H9 (cell line): Measurements from ENCODE around the gene TBX19. TPM values are rescaled to one million over a fixed set of nuclear protein-coding genes. Genes with fewer than 3 reads are reported as not detected.

Experiments used
- DNase-seq: peaks from one replicate; pipeline ENCODE4 v3.0.0-alpha.2; 2017
- H2AFZ ChIP-seq: one replicate; pipeline ENCODE4 v1.6.1; 2013; ENCODE audit warnings: mild to moderate bottlenecking, low read length, control low read depth, moderate library complexity
- H2AK5ac ChIP-seq: 2 replicates; pipeline ENCODE4 v1.6.1; 2013; ENCODE audit warnings: low read length, control low read depth, mixed read lengths; ENCODE audit not compliant: insufficient read length
- H2BK120ac ChIP-seq: one replicate; pipeline ENCODE4 v1.6.1; 2013; ENCODE audit warnings: low read depth, mild to moderate bottlenecking, low read length, control low read depth, inconsistent platforms; ENCODE audit not compliant: poor library complexity, severe bottlenecking
- H2BK12ac ChIP-seq: 2 replicates; pipeline ENCODE4 v1.6.1; 2013; ENCODE audit warnings: low read length, control low read depth, mixed read lengths, low read depth; ENCODE audit not compliant: insufficient read length
- H2BK15ac ChIP-seq: 2 replicates; pipeline ENCODE4 v1.6.1; 2013; ENCODE audit warnings: low read depth, low read length, control low read depth
- H2BK20ac ChIP-seq: one replicate; pipeline ENCODE4 v1.6.1; 2013; ENCODE audit warnings: low read depth, mild to moderate bottlenecking, low read length, control low read depth, inconsistent platforms; ENCODE audit not compliant: poor library complexity, severe bottlenecking
- H2BK5ac ChIP-seq: 2 replicates; pipeline ENCODE4 v1.6.1; 2013; ENCODE audit warnings: low read length, control low read depth, mixed read lengths; ENCODE audit not compliant: insufficient read length
- H3K14ac ChIP-seq: 2 replicates; pipeline ENCODE4 v1.6.1; 2013; ENCODE audit warnings: low read length, control low read depth; ENCODE audit not compliant: insufficient read depth
- H3K18ac ChIP-seq: 2 replicates; pipeline ENCODE4 v1.6.1; 2013; ENCODE audit warnings: low read depth, mild to moderate bottlenecking, mixed read lengths, low read length, control low read depth; ENCODE audit not compliant: insufficient read length
- H3K23ac ChIP-seq: 2 replicates; pipeline ENCODE4 v1.6.1; 2013; ENCODE audit warnings: low read length, control low read depth, mixed read lengths, low read depth; ENCODE audit not compliant: insufficient read length
- H3K23me2 ChIP-seq: 2 replicates; pipeline ENCODE4 v1.6.1; 2013; ENCODE audit warnings: low read depth, mild to moderate bottlenecking, mixed read lengths, low read length, control low read depth; ENCODE audit not compliant: insufficient read length, poor library complexity, severe bottlenecking
- H3K27ac ChIP-seq: 2 replicates; pipeline ENCODE4 v1.5.1; 2013; ENCODE audit warnings: low read length, control low read depth, mixed read lengths, low read depth; ENCODE audit not compliant: insufficient read length
- H3K27me3 ChIP-seq: 2 replicates; pipeline ENCODE4 v1.6.1; 2013; ENCODE audit warnings: low read length, control low read depth, inconsistent platforms; ENCODE audit not compliant: insufficient read depth
- H3K4ac ChIP-seq: 2 replicates; pipeline ENCODE4 v1.6.1; 2013; ENCODE audit warnings: low read depth, mild to moderate bottlenecking, control low read depth, inconsistent platforms, low read length, moderate library complexity
- H3K4me1 ChIP-seq: 2 replicates; pipeline ENCODE4 v1.6.1; 2013; ENCODE audit warnings: low read length, control low read depth, inconsistent platforms; ENCODE audit not compliant: insufficient read depth
- H3K4me2 ChIP-seq: 2 replicates; pipeline ENCODE4 v1.6.1; 2013; ENCODE audit warnings: low read length, control low read depth, mixed read lengths; ENCODE audit not compliant: insufficient read length, insufficient read depth
- H3K56ac ChIP-seq: 2 replicates; pipeline ENCODE4 v1.6.1; 2013; ENCODE audit warnings: low read depth, mild to moderate bottlenecking, mixed read lengths, low read length, control low read depth; ENCODE audit not compliant: insufficient read length
- H3K79me1 ChIP-seq: 2 replicates; pipeline ENCODE4 v1.6.1; 2013; ENCODE audit warnings: low read depth, mild to moderate bottlenecking, moderate library complexity, low read length, control low read depth, inconsistent platforms; ENCODE audit not compliant: insufficient read depth, poor library complexity, severe bottlenecking
- H3K79me2 ChIP-seq: 2 replicates; pipeline ENCODE4 v1.6.1; 2013; ENCODE audit warnings: low read length, control low read depth, inconsistent platforms; ENCODE audit not compliant: insufficient read depth
- H3K9ac ChIP-seq: 2 replicates; pipeline ENCODE4 v1.6.1; 2013; ENCODE audit warnings: low read length, control low read depth, mixed read lengths; ENCODE audit not compliant: insufficient read length; ENCODE audit errors: extremely low read depth
- H3K9me3 ChIP-seq: one replicate; pipeline ENCODE4 v1.6.1; 2013; ENCODE audit warnings: low read depth, low read length, inconsistent platforms; ENCODE audit not compliant: control insufficient read depth
- H3T11ph ChIP-seq: one replicate; pipeline ENCODE4 v1.6.1; 2013; ENCODE audit warnings: mild to moderate bottlenecking, low read length, control low read depth, inconsistent platforms
- H4K20me1 ChIP-seq: one replicate; pipeline ENCODE4 v1.6.1; 2013; ENCODE audit not compliant: control insufficient read depth, insufficient read length, insufficient read depth
- H4K5ac ChIP-seq: 2 replicates; pipeline ENCODE4 v1.6.1; 2013; ENCODE audit warnings: low read depth, mild to moderate bottlenecking, mixed read lengths, low read length, control low read depth; ENCODE audit not compliant: insufficient read length
- H4K8ac ChIP-seq: replicated peaks from 2 replicates; pipeline ENCODE4 v1.6.1; 2013; ENCODE audit warnings: low read length, control low read depth, mixed read lengths, low read depth; ENCODE audit not compliant: insufficient read length
- H4K91ac ChIP-seq: 2 replicates; pipeline ENCODE4 v1.6.1; 2013; ENCODE audit warnings: low read depth, mild to moderate bottlenecking, moderate library complexity, mixed read lengths, low read length, control low read depth; ENCODE audit not compliant: insufficient read length
- H3K27ac Mint-ChIP-seq, 3 experiments: 2 replicates in 2 of 3; 3 replicates in 1 of 3; pipeline ENCODE4 v1.8.0; 2020 to 2021; ENCODE audit warnings: mixed read lengths in 3 of 3, mild to moderate bottlenecking in 1 of 3, moderate library complexity in 1 of 3
- H3K27me3 Mint-ChIP-seq: 2 replicates; pipeline ENCODE4 v1.8.0; 2021; ENCODE audit warnings: low read depth, mild to moderate bottlenecking, moderate library complexity, mixed read lengths
- H3K36me3 Mint-ChIP-seq, 3 experiments: 2 replicates in 2 of 3; 3 replicates in 1 of 3; pipeline ENCODE4 v1.8.0; 2020 to 2021; ENCODE audit warnings: low read depth in 3 of 3, mixed read lengths in 3 of 3; ENCODE audit not compliant: insufficient read depth in 1 of 3
- H3K4me1 Mint-ChIP-seq, 2 experiments: 2 replicates each; pipeline ENCODE4 v1.8.0; 2020; ENCODE audit warnings: mixed read lengths in 2 of 2
- H3K4me3 Mint-ChIP-seq, 2 experiments: 2 replicates in 1 of 2; 3 replicates in 1 of 2; pipeline ENCODE4 v1.8.0; 2020 to 2021; ENCODE audit warnings: mild to moderate bottlenecking in 2 of 2, mixed read lengths in 2 of 2, moderate library complexity in 1 of 2
- H3K9me3 Mint-ChIP-seq, 2 experiments: 2 replicates in 1 of 2; 3 replicates in 1 of 2; pipeline ENCODE4 v1.8.0; 2020; ENCODE audit warnings: mild to moderate bottlenecking in 2 of 2, mixed read lengths in 2 of 2, moderate library complexity in 1 of 2
- CTCF ChIP-seq: fragments of 200-600 bp; sonication (generic); conservative IDR thresholded peaks from 3 replicates; pipeline ENCODE4 v1.8.0; 2021; ENCODE audit warnings: antibody characterized with exemption, mild to moderate bottlenecking
- WGBS: extraction: QIAGEN DNeasy Blood & Tissue Kit; methylation state at CpG from one replicate; pipeline ENCODE4 v1.1.7; 2013; ENCODE audit warnings: missing lambda C conversion rate, low lambda C conversion rate, mixed read lengths; ENCODE audit not compliant: insufficient read length; ENCODE audit errors: extremely low coverage; 5-methylcytosine and 5-hydroxymethylcytosine counted together
- total RNA-seq: library from RNA; stranded (reverse); gene quantifications from 2 replicates; pipeline ENCODE4 v1.2.1, GENCODE V29; 2021

The TBX19 gene
- total RNA-seq, 1 experiment from 2014 or later = 0.48 TPM

- Histone ChIP-seq H3K27ac (no peak overlapping the region), H3K14ac (no peak overlapping the region), H3K56ac (no peak overlapping the region), H3K9me3 (no peaks in the 10 kb centered on the region), H2BK5ac (no peak overlapping the region), H4K91ac (no peak overlapping the region), H3K18ac (no peak overlapping the region), H4K20me1 (no peaks in the 10 kb centered on the region), H2BK15ac (no peak overlapping the region), H3K79me1 (no peaks in the 10 kb centered on the region), H3K9ac (no peak overlapping the region), H2BK20ac (no peak overlapping the region), H2AK5ac (no peak overlapping the region), H4K5ac (no peak overlapping the region), H4K8ac (no peak overlapping the region), H3K79me2 (no peaks in the 10 kb centered on the region), H2BK120ac (no peak overlapping the region), H3K4ac (no peak overlapping the region), H2BK12ac (no peak overlapping the region), H3T11ph (no peak overlapping the region), H2AFZ (no peak overlapping the region), H3K23me2 (no peaks in the 10 kb centered on the region), H3K23ac (no peak overlapping the region), H3K4me1 (no peaks in the 10 kb centered on the region), H3K4me2 (no peak overlapping the region), H3K27me3 (no peaks in the 10 kb centered on the region)
- Mint-ChIP-seq H3K27me3 (no peaks in the 10 kb centered on the region), H3K4me3 (no peak overlapping the region), H3K27ac (no peak overlapping the region), H3K9me3 (peaks cover 0 to 4% of the 10 kb centered on the region in 2 experiments; a peak in 3 of 5 replicates), H3K36me3 (peaks cover 0 to 7% (median 4%) of the 10 kb centered on the region in 3 experiments; a peak in 4 of 7 replicates), H3K4me1 (peaks cover 15 to 25% of the 10 kb centered on the region in 2 experiments)
- no peak for DNase-seq
- WGBS = no CpG with 5 or more reads among the region's 13 CpGs
- no peak for TF ChIP-seq CTCF
Measured at GRCh38 chr1:168338589-168339503, 58.2 kb downstream of the TBX19 start.
